Endodermal cell (in vitro differentiated cells): ENCODE measurements around the gene ANKRD24. TPM values are rescaled to one million over a fixed set of nuclear protein-coding genes. Genes with fewer than 3 reads are reported as not detected.

Experiments used
- DNase-seq: peaks from one replicate; pipeline ENCODE4 v3.0.0-alpha.2; 2017
- H3K27ac ChIP-seq: 2 replicates; pipeline ENCODE4 v1.5.1; 2013; ENCODE audit warnings: mild to moderate bottlenecking, low read depth, low read length, moderate library complexity
- H3K27me3 ChIP-seq: 2 replicates; pipeline ENCODE4 v1.6.1; 2013; ENCODE audit warnings: mild to moderate bottlenecking, low read length, moderate library complexity; ENCODE audit not compliant: insufficient read depth, control insufficient read depth, poor library complexity, severe bottlenecking
- H3K36me3 ChIP-seq: 2 replicates; pipeline ENCODE4 v1.7.0; 2013; ENCODE audit warnings: mild to moderate bottlenecking, low read length, moderate library complexity; ENCODE audit not compliant: control insufficient read depth, insufficient read depth
- H3K4me1 ChIP-seq: one replicate; pipeline ENCODE4 v1.7.0; 2013; ENCODE audit warnings: low read length; ENCODE audit not compliant: control insufficient read depth, insufficient read depth
- H3K4me3 ChIP-seq: 2 replicates; pipeline ENCODE4 v1.5.1; 2013; ENCODE audit warnings: mild to moderate bottlenecking, low read length, moderate library complexity
- H3K9ac ChIP-seq: 2 replicates; pipeline ENCODE4 v1.6.1; 2013; ENCODE audit warnings: mild to moderate bottlenecking, low read length, moderate library complexity; ENCODE audit not compliant: poor library complexity, severe bottlenecking; ENCODE audit errors: extremely low read depth
- H3K9me3 ChIP-seq: 2 replicates; pipeline ENCODE4 v1.6.1; 2013; ENCODE audit warnings: mild to moderate bottlenecking, low read length, moderate library complexity; ENCODE audit not compliant: control insufficient read depth
- H3K27ac Mint-ChIP-seq: 2 replicates; pipeline ENCODE4 v1.8.0; 2020; ENCODE audit warnings: mixed read lengths
- H3K27me3 Mint-ChIP-seq: 2 replicates; pipeline ENCODE4 v1.8.0; 2021; ENCODE audit warnings: mild to moderate bottlenecking, mixed read lengths; ENCODE audit not compliant: insufficient read depth
- H3K36me3 Mint-ChIP-seq: 2 replicates; pipeline ENCODE4 v1.8.0; 2020; ENCODE audit warnings: low read depth, mixed read lengths
- H3K4me1 Mint-ChIP-seq: 2 replicates; pipeline ENCODE4 v1.8.0; 2020; ENCODE audit warnings: mixed read lengths
- H3K4me3 Mint-ChIP-seq: 2 replicates; pipeline ENCODE4 v1.8.0; 2020; ENCODE audit warnings: mild to moderate bottlenecking, moderate library complexity, mixed read lengths
- H3K9me3 Mint-ChIP-seq: 2 replicates; pipeline ENCODE4 v1.8.0; 2020; ENCODE audit warnings: mild to moderate bottlenecking, mixed read lengths
- WGBS, 2 experiments: methylation state at CpG; one replicate each; pipeline versions ENCODE4 v1.1.5 to v1.1.7; 2013; ENCODE audit warnings: missing lambda C conversion rate in 2 of 2, mixed read lengths in 1 of 2; ENCODE audit not compliant: insufficient coverage in 1 of 2, insufficient read length in 1 of 2; 5-methylcytosine and 5-hydroxymethylcytosine counted together
- total RNA-seq, 2 donors: library from RNA; stranded (reverse); fragmentation: NEBNext Ultra II Directional in 1 of 2; extraction: Animal tissue kit (Norgen Biotek cat#: 25700) in 1 of 2; gene quantifications; 2 replicates in 1 of 2; 3 replicates in 1 of 2; pipeline ENCODE4 v1.2.1, GENCODE V29; 2021
- TF ChIP-seq, protein P1 (sequence below): fragments of 200-600 bp; sonication (generic); conservative IDR thresholded peaks from 2 replicates; pipeline ENCODE4 v1.5.0; 2021; ENCODE audit warnings: antibody characterized with exemption, mild to moderate bottlenecking

Gene ANKRD24
- total RNA-seq, 2 donors from 2014 or later: 0.77 to 2.0 TPM

DNA sequence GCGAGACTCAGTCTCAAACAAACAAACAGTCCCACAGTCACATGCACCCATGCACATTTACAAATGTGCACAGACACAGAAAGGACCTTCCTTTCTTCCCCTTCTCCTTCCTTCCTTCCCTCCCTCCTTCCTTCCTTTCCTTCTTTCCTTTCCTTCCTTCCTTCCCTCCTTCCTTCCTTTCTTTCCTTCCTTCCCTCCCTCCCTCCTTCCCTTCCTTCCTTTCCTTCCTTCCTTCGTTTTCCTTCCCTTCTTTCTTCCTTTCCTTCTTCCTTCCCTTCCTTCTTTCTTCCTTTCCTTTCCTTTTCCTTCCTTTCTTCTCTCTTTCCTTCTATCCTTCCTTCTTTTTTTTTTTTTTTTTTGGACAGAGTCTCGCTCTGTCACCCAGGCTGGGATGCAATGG is 30.6 kb downstream of the ANKRD24 start:
- Mint-ChIP-seq H3K9me3 (peaks cover 3% of the 10 kb centered on the region), H3K4me1 (no peaks in the 10 kb centered on the region), H3K36me3 (no peaks in the 10 kb centered on the region), H3K4me3 (no peak overlapping the region), H3K27me3 (peaks cover 7% of the 10 kb centered on the region), H3K27ac (no peak overlapping the region)
- WGBS, 2 experiments: 87 to 100% methylated on average over 2 to 3 of the region's 3 CpGs
- TF ChIP-seq, protein P1, sequence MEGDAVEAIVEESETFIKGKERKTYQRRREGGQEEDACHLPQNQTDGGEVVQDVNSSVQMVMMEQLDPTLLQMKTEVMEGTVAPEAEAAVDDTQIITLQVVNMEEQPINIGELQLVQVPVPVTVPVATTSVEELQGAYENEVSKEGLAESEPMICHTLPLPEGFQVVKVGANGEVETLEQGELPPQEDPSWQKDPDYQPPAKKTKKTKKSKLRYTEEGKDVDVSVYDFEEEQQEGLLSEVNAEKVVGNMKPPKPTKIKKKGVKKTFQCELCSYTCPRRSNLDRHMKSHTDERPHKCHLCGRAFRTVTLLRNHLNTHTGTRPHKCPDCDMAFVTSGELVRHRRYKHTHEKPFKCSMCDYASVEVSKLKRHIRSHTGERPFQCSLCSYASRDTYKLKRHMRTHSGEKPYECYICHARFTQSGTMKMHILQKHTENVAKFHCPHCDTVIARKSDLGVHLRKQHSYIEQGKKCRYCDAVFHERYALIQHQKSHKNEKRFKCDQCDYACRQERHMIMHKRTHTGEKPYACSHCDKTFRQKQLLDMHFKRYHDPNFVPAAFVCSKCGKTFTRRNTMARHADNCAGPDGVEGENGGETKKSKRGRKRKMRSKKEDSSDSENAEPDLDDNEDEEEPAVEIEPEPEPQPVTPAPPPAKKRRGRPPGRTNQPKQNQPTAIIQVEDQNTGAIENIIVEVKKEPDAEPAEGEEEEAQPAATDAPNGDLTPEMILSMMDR: no peak
- Histone ChIP-seq H3K9ac (no peak overlapping the region), H3K4me3 (no peak overlapping the region), H3K36me3 (no peaks in the 10 kb centered on the region), H3K9me3 (no peaks in the 10 kb centered on the region), H3K27ac (no peak overlapping the region), H3K4me1 (no peaks in the 10 kb centered on the region), H3K27me3 (no peaks in the 10 kb centered on the region)
- DNase-seq: no peak

DNA sequence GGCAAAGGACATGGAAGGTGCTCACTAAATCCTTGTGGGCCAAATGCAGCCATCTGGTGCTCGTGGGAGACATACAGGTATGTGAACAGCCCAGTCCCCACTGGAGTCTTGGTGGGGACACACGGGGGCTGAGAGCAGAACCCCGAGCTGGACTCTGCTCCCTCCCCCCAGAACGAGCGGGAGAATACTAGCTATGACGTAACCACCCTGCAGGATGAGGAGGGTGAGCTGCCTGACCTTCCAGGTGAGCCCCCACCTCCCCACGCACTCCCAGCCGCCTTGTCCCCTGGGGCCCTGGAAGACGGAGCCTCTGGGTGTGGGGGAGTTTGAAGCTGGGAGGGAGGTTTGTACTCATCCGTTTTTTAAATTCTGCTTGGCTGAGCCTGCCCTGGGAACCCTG is 33.3 kb downstream of the ANKRD24 start:
- TF ChIP-seq, protein P1: no peak

DNA sequence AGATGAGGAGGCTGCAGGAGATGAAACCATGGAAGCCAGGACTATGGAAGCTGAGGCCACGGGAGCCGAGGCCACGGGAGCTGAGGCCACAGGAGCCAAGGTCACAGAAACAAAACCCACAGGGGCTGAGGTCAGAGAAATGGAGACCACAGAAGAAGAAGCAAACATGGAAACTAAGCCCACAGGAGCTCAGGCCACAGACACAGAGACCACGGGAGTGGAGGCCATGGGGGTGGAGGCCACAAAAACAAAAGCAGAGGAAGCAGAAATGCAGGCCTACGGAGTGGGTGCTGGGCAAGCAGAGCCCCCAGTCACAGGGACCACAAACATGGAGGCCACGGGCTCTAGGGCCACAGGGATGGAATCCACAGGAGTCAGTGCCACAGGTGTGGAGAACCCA is 34.4 kb downstream of the ANKRD24 start:
- no peaks in the 10 kb centered on the region for H3K36me3 ChIP-seq
- Mint-ChIP-seq H3K27ac (no peak overlapping the region), H3K36me3 (no peaks in the 10 kb centered on the region), H3K9me3 (peaks cover 3% of the 10 kb centered on the region), H3K27me3 (peaks cover 7% of the 10 kb centered on the region), H3K4me3 (no peak overlapping the region), H3K4me1 (no peaks in the 10 kb centered on the region)
- no peak for DNase-seq
- H3K9me3 ChIP-seq: no peaks in the 10 kb centered on the region
- no peak overlapping the region for H3K27ac ChIP-seq
- H3K4me1 ChIP-seq: no peaks in the 10 kb centered on the region
- no peak overlapping the region for H3K4me3 ChIP-seq
- 77 to 80% methylated on average over 5 to 6 of the region's 6 CpGs for WGBS, 2 experiments
- H3K27me3 ChIP-seq: no peaks in the 10 kb centered on the region
- no peak overlapping the region for H3K9ac ChIP-seq
- TF ChIP-seq, protein P1: no peak

More for the DNA sequence above, 33.3 kb downstream of the ANKRD24 start:
- no peaks in the 10 kb centered on the region for H3K4me1 Mint-ChIP-seq
- peaks cover 3% of the 10 kb centered on the region for H3K9me3 Mint-ChIP-seq
- H3K27me3 Mint-ChIP-seq: peaks cover 7% of the 10 kb centered on the region
- H3K4me3 Mint-ChIP-seq: no peak overlapping the region
- 90 to 93% methylated on average over 3 to 9 of the region's 10 CpGs for WGBS, 2 experiments
- Histone ChIP-seq H3K9ac (no peak overlapping the region), H3K36me3 (no peaks in the 10 kb centered on the region), H3K27me3 (no peaks in the 10 kb centered on the region), H3K4me1 (no peaks in the 10 kb centered on the region), H3K27ac (no peak overlapping the region), H3K4me3 (no peak overlapping the region), H3K9me3 (no peaks in the 10 kb centered on the region)
- H3K36me3 Mint-ChIP-seq: no peaks in the 10 kb centered on the region
- no peak for DNase-seq
- no peak overlapping the region for H3K27ac Mint-ChIP-seq
